ENCODE measurements around the gene PDE6C.

Gene PDE6C

GRCh38 chr10:93702210-93703001, 90.1 kb downstream of the PDE6C start, which contains the start of gene FRA10AC1:
TSS of gene FRA10AC1 (minus strand) at chr10:93702592. CDS start at chr10:93700106, 2,486 bp downstream.
- peak; percentile 65 for DNase-seq (ENCODE audit: low read depth)

GRCh38 chr10:93703066-93703465, 90.7 kb downstream of the PDE6C start:
- DNase-seq (ENCODE audit: low read depth): no peak

- no peak for DNase-seq (ENCODE audit: low read depth)
These were observed 91.5 kb downstream of the PDE6C start for GRCh38 chr10:93703841-93704240.

- no peak for DNase-seq (ENCODE audit: low read depth)
These were observed 92.1 kb downstream of the PDE6C start for GRCh38 chr10:93704451-93704850.

- DNase-seq (ENCODE audit: low read depth): no peak
These were observed 95.3 kb downstream of the PDE6C start for GRCh38 chr10:93707623-93708022.

GRCh38 chr10:93710333-93710909, 98.1 kb downstream of the PDE6C start:
- DNase-seq (ENCODE audit: low read depth): no peak

- DNase-seq (ENCODE audit: low read depth): no peak
These were observed 99.6 kb downstream of the PDE6C start for GRCh38 chr10:93711891-93712290.

GRCh38 chr10:93712593-93712992, 100.3 kb downstream of the PDE6C start:
- no peak for DNase-seq (ENCODE audit: low read depth)

- no peak for DNase-seq (ENCODE audit: low read depth)
These were observed 103.0 kb downstream of the PDE6C start for GRCh38 chr10:93715345-93715744.

Data from non-pigmented ciliary epithelial cell (primary cell).